Hepatocyte (in vitro differentiated cells): ENCODE measurements around the gene CST11. TPM values are rescaled to one million over a fixed set of nuclear protein-coding genes. Genes with fewer than 3 reads are reported as not detected.

Source experiments
- DNase-seq: peaks from one replicate; pipeline ENCODE4 v3.0.0-alpha.2; 2016; ENCODE audit warnings: low spot score
- H2AFZ ChIP-seq: fragments of 200-600 bp; sonication (generic); 2 replicates; pipeline ENCODE4 v1.6.0; 2016; ENCODE audit warnings: antibody characterized with exemption, mild to moderate bottlenecking
- H3K27ac ChIP-seq: fragments of 200-600 bp; sonication (generic); 2 replicates; pipeline ENCODE4 v1.5.1; 2016; ENCODE audit warnings: mild to moderate bottlenecking
- H3K27me3 ChIP-seq: fragments of 200-600 bp; sonication (generic); 2 replicates; pipeline ENCODE4 v1.6.1; 2016
- H3K36me3 ChIP-seq: fragments of 200-600 bp; sonication (generic); replicated peaks from 2 replicates; pipeline ENCODE4 v1.5.1; 2016; ENCODE audit warnings: low read depth; ENCODE audit not compliant: insufficient read depth
- H3K4me1 ChIP-seq: fragments of 200-600 bp; sonication (generic); 2 replicates; pipeline ENCODE4 v1.5.1; 2016; ENCODE audit warnings: mild to moderate bottlenecking, moderate library complexity; ENCODE audit not compliant: insufficient read depth
- H3K4me2 ChIP-seq: fragments of 200-600 bp; sonication (generic); 2 replicates; pipeline ENCODE4 v1.6.0; 2016
- H3K4me3 ChIP-seq: fragments of 200-600 bp; sonication (generic); 2 replicates; pipeline ENCODE4 v1.5.1; 2016; ENCODE audit warnings: mild to moderate bottlenecking
- H3K79me2 ChIP-seq: fragments of 200-600 bp; sonication (generic); 2 replicates; pipeline ENCODE4 v1.6.0; 2017; ENCODE audit warnings: mild to moderate bottlenecking
- H3K9me2 ChIP-seq: fragments of 200-600 bp; sonication (generic); replicated peaks from 2 replicates; pipeline ENCODE4 v1.6.0; 2017; ENCODE audit warnings: mild to moderate bottlenecking; ENCODE audit not compliant: insufficient read depth
- H3K9me3 ChIP-seq: fragments of 200-600 bp; sonication (generic); 2 replicates; pipeline ENCODE4 v1.5.1; 2016; ENCODE audit warnings: low read depth, mild to moderate bottlenecking
- H4K20me1 ChIP-seq: fragments of 200-600 bp; sonication (generic); 2 replicates; pipeline ENCODE4 v1.6.0; 2016; ENCODE audit warnings: mild to moderate bottlenecking; ENCODE audit not compliant: insufficient read depth, poor library complexity, severe bottlenecking
- EZH2 ChIP-seq: fragments of 200-600 bp; sonication (generic); IDR thresholded peaks from 2 replicates; pipeline ENCODE4 v1.6.1; 2016; ENCODE audit warnings: antibody characterized with exemption, mild to moderate bottlenecking, borderline replicate concordance
- EZH2phosphoT487 ChIP-seq: fragments of 200-600 bp; sonication (generic); IDR thresholded peaks from one replicate; pipeline ENCODE4 v1.6.1; 2018; ENCODE audit warnings: antibody characterized with exemption, mild to moderate bottlenecking, low read depth, moderate library complexity; ENCODE audit not compliant: unreplicated experiment, severe bottlenecking
- WGBS: methylation state at CpG from one replicate; pipeline ENCODE4 v1.1.6; 2016; ENCODE audit warnings: low lambda C conversion rate; ENCODE audit errors: missing lambda C conversion rate; 5-methylcytosine and 5-hydroxymethylcytosine counted together
- polyA plus RNA-seq: library from polyadenylated mRNA; unstranded; fragments of >200 nt; fragmentation: Nextera tagmentation; extraction: Ambion mirVana; gene quantifications from 2 replicates; pipeline ENCODE4 v1.2.1, GENCODE V29; 2016
- total RNA-seq: library from RNA; depleted of rRNA; stranded (reverse); fragments of >200 nt; gene quantifications from 2 replicates; pipeline ENCODE4 v1.2.3, GENCODE V29; 2014
- TF ChIP-seq, protein P1 (sequence below): fragments of 200-600 bp; sonication (generic); IDR thresholded peaks from 2 replicates; pipeline ENCODE4 v1.5.1; 2016; ENCODE audit warnings: antibody characterized with exemption, mild to moderate bottlenecking; ENCODE audit not compliant: poor library complexity

Gene CST11
- total and polyA plus RNA-seq, 2 experiments from 2014 or later = not detected

DNA sequence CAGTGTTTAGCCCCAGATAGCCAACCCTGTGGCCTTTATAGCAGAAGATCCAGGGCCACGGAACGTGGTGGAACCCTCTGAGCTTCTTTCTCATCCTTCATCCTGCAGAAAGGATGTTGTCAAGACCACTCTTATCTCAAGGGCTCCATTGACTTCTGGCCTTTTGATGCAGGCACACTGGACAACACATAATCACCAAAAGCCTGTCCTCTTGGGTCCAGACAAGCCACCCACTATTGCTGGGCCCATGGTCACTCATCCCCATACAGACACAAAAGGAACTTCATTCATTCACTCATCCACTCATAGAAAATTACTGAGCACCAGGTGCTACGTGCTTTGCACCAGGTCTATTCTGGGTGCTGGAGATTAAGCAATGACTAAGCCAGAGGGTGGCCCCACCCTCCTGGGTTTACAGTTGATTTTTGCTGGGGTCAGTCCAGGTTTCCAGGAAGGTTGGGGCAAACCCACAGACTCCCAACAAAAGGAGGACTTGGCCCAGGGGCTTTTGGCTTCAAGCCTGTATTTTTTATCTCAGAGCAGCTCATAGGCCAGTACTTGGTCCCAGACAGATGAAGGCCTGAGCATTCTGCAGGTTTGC lies 40.6 kb upstream of the CST11 start:
- no peaks in the 10 kb centered on the region for H3K79me2 ChIP-seq
- H3K9me2 ChIP-seq = no peaks in the 10 kb centered on the region
- no peaks in the 10 kb centered on the region for H3K4me1 ChIP-seq
- H3K4me2 ChIP-seq = no peak overlapping the region
- DNase-seq = no peak
- H2AFZ ChIP-seq = no peak overlapping the region
- H3K27me3 ChIP-seq = no peaks in the 10 kb centered on the region
- H3K36me3 ChIP-seq = no peaks in the 10 kb centered on the region
- no peak overlapping the region for H3K27ac ChIP-seq
- no peak for TF ChIP-seq EZH2
- 90% methylated on average over 3 of the region's 3 CpGs for WGBS
- H3K4me3 ChIP-seq = no peak overlapping the region
- H4K20me1 ChIP-seq = no peaks in the 10 kb centered on the region
- no peaks in the 10 kb centered on the region for H3K9me3 ChIP-seq

DNA sequence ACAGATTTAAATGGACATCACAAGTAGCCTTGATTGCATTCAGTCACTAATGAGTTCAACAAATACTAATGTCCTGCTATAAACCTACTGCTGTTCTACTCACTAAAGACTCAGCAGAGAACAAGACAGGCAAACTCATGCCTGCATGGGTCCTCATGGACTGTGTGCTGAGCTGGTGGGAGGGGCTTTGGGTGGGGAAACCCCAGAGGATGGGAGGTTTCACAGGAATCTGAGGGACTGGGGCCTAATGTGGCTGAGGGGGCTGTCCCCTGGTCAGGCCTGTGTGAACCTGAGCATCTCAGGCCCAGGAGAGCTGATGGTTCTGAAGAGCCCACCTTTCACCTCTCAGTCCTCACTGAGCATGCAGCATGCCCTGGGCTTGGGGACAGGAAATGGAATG lies 39.6 kb upstream of the CST11 start:
- Histone ChIP-seq H4K20me1 (no peaks in the 10 kb centered on the region), H3K27ac (no peak overlapping the region), H3K9me2 (no peaks in the 10 kb centered on the region), H2AFZ (no peak overlapping the region), H3K4me2 (no peak overlapping the region), H3K79me2 (no peaks in the 10 kb centered on the region), H3K4me1 (no peaks in the 10 kb centered on the region), H3K4me3 (no peak overlapping the region), H3K27me3 (no peaks in the 10 kb centered on the region), H3K36me3 (no peaks in the 10 kb centered on the region), H3K9me3 (no peaks in the 10 kb centered on the region)
- no peak for TF ChIP-seq EZH2phosphoT487
- TF ChIP-seq EZH2 = no peak
- TF ChIP-seq, protein P1, sequence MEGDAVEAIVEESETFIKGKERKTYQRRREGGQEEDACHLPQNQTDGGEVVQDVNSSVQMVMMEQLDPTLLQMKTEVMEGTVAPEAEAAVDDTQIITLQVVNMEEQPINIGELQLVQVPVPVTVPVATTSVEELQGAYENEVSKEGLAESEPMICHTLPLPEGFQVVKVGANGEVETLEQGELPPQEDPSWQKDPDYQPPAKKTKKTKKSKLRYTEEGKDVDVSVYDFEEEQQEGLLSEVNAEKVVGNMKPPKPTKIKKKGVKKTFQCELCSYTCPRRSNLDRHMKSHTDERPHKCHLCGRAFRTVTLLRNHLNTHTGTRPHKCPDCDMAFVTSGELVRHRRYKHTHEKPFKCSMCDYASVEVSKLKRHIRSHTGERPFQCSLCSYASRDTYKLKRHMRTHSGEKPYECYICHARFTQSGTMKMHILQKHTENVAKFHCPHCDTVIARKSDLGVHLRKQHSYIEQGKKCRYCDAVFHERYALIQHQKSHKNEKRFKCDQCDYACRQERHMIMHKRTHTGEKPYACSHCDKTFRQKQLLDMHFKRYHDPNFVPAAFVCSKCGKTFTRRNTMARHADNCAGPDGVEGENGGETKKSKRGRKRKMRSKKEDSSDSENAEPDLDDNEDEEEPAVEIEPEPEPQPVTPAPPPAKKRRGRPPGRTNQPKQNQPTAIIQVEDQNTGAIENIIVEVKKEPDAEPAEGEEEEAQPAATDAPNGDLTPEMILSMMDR = no peak
- DNase-seq = no peak

DNA sequence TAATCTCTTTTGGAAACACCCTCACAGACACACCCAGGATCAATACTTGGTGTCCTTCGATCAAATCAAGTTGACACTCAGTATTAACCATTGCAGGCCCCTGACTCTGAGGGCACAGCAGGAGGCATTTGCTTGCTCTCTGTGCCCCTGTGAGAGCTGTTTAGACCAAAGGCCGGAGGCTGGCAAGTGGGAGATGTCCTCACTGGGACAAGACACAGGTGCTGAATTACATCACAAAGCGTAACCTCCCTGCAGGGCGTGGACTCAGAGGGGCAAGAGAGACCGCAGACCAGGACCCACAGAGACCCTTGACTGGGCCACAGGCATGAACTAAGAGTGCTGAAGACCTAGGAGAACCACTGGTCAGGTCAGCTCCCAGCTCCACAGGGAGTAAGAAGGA lies 38.1 kb upstream of the CST11 start, which contains the start of gene CST8:
TSS of gene CST8 (plus strand) at position 301 of the 400 bp plus-strand sequence. CDS start 551 bp downstream, outside the sequence.
- no peak for DNase-seq
- H4K20me1 ChIP-seq = no peaks in the 10 kb centered on the region
- H3K9me2 ChIP-seq = no peaks in the 10 kb centered on the region
- H3K27ac ChIP-seq = no peak within 1 kb of the TSS
- no peaks in the 10 kb centered on the region for H3K79me2 ChIP-seq
- no peak for TF ChIP-seq EZH2phosphoT487
- TF ChIP-seq, protein P1 = no peak
- no peak for TF ChIP-seq EZH2
- 97% methylated on average over 5 of the region's 5 CpGs for whole genome bisulfite sequencing
- no peak within 1 kb of the TSS for H3K4me3 ChIP-seq
- no peak within 1 kb of the TSS for H3K4me2 ChIP-seq
- no peak within 1 kb of the TSS for H2AFZ ChIP-seq
- H3K36me3 ChIP-seq = no peaks in the 10 kb centered on the region
- H3K4me1 ChIP-seq = no peaks in the 10 kb centered on the region
- H3K27me3 ChIP-seq = no peaks in the 10 kb centered on the region
- no peaks in the 10 kb centered on the region for H3K9me3 ChIP-seq

DNA sequence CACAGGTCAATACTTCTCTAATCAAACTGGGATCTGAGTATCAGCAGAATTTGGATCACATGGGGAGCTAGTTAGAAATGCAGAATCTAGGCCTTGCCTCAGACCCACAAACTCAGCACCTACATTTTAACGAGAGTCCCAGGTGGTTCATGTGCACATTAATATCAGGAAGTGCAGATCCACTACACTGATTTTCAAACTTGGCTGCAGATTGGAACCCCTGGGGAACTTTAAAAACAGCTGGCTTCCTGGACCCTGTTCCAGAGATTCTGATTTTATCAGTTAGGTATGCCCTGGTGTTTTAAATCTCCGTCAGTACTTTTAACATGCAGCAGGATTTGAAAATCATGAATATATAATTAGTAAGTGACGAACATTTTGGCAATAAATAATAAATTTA lies 36.3 kb upstream of the CST11 start:
- Histone ChIP-seq H2AFZ (no peak overlapping the region), H3K36me3 (no peaks in the 10 kb centered on the region), H3K27me3 (no peaks in the 10 kb centered on the region), H3K9me2 (no peaks in the 10 kb centered on the region), H4K20me1 (no peaks in the 10 kb centered on the region), H3K9me3 (no peaks in the 10 kb centered on the region), H3K4me2 (no peak overlapping the region), H3K4me3 (no peak overlapping the region), H3K79me2 (no peaks in the 10 kb centered on the region), H3K27ac (no peak overlapping the region), H3K4me1 (no peaks in the 10 kb centered on the region)
- no peak for DNase-seq
- TF ChIP-seq EZH2 (no peak), EZH2phosphoT487 (no peak)
- TF ChIP-seq, protein P1 = no peak
- WGBS = 91% methylated on average over 3 of the region's 3 CpGs
